GM23338 (cell line): Measurements from ENCODE around the gene CLCN4. TPM values are rescaled to one million over a fixed set of nuclear protein-coding genes. Genes with fewer than 3 reads are reported as not detected.

Experiments
- ATAC-seq: fragments of 200-7000 bp; cut with Tn5 transposase; 3 replicates; pipeline ENCODE4 v1.9.1; 2020
- DNase-seq: peaks from one replicate; pipeline ENCODE4 v3.0.0-alpha.2; 2015; ENCODE audit warnings: low spot score
- H2AFZ ChIP-seq: fragments of 200-600 bp; sonication (generic); 2 replicates; pipeline ENCODE4 v1.8.0; 2016; ENCODE audit warnings: antibody characterized with exemption, mild to moderate bottlenecking, moderate library complexity
- H3F3A ChIP-seq: fragments of 200-600 bp; sonication (generic); replicated peaks from 2 replicates; pipeline ENCODE4 v1.8.0; 2017; ENCODE audit warnings: antibody characterized with exemption, mixed run types, low read depth
- H3K27ac ChIP-seq: fragments of 200-600 bp; sonication (generic); 2 replicates; pipeline ENCODE4 v1.6.1; 2016; ENCODE audit warnings: low read depth
- H3K27me3 ChIP-seq: fragments of 200-600 bp; sonication (generic); 2 replicates; pipeline ENCODE4 v1.8.0; 2016; ENCODE audit warnings: mild to moderate bottlenecking, mixed run types, moderate library complexity; ENCODE audit not compliant: insufficient read depth
- H3K36me3 ChIP-seq: fragments of 200-600 bp; sonication (generic); 2 replicates; pipeline ENCODE4 v1.8.0; 2016; ENCODE audit warnings: mild to moderate bottlenecking; ENCODE audit not compliant: insufficient read depth
- H3K4me1 ChIP-seq: fragments of 200-600 bp; sonication (generic); 2 replicates; pipeline ENCODE4 v1.8.0; 2016; ENCODE audit warnings: mild to moderate bottlenecking, moderate library complexity; ENCODE audit not compliant: insufficient read depth
- H3K4me2 ChIP-seq: fragments of 200-600 bp; sonication (generic); 2 replicates; pipeline ENCODE4 v1.7.1; 2017; ENCODE audit warnings: mixed run types
- H3K4me3 ChIP-seq: fragments of 200-600 bp; sonication (generic); 2 replicates; pipeline ENCODE4 v1.6.1; 2016; ENCODE audit warnings: mixed run types
- H3K79me2 ChIP-seq: fragments of 200-600 bp; sonication (generic); replicated peaks from 2 replicates; pipeline ENCODE4 v1.8.0; 2017; ENCODE audit warnings: mild to moderate bottlenecking; ENCODE audit not compliant: insufficient read depth
- H3K9me2 ChIP-seq: fragments of 200-600 bp; sonication (generic); 2 replicates; pipeline ENCODE4 v1.8.0; 2017; ENCODE audit not compliant: insufficient read depth
- H4K20me1 ChIP-seq: fragments of 200-600 bp; sonication (generic); replicated peaks from 2 replicates; pipeline ENCODE4 v1.8.0; 2017; ENCODE audit warnings: mild to moderate bottlenecking; ENCODE audit not compliant: insufficient read depth
- H3K27ac Mint-ChIP-seq: 2 replicates; pipeline ENCODE4 v1.8.0; 2020; ENCODE audit warnings: inconsistent platforms, mild to moderate bottlenecking, moderate library complexity, mixed read lengths
- H3K27me3 Mint-ChIP-seq: 3 replicates; pipeline ENCODE4 v1.8.0; 2022; ENCODE audit warnings: low read depth, mild to moderate bottlenecking, moderate library complexity, mixed read lengths, inconsistent platforms; ENCODE audit not compliant: insufficient read depth, poor library complexity
- H3K36me3 Mint-ChIP-seq: 3 replicates; pipeline ENCODE4 v1.8.0; 2021; ENCODE audit warnings: low read depth, mild to moderate bottlenecking, inconsistent platforms, moderate library complexity, mixed read lengths
- H3K4me1 Mint-ChIP-seq: 3 replicates; pipeline ENCODE4 v1.8.0; 2020; ENCODE audit warnings: mild to moderate bottlenecking, inconsistent platforms, mixed read lengths
- H3K4me3 Mint-ChIP-seq: 3 replicates; pipeline ENCODE4 v1.8.0; 2021; ENCODE audit warnings: moderate library complexity, mild to moderate bottlenecking, inconsistent platforms, mixed read lengths
- H3K9me3 Mint-ChIP-seq: 3 replicates; pipeline ENCODE4 v1.8.0; 2020; ENCODE audit warnings: moderate library complexity, mild to moderate bottlenecking, inconsistent platforms, mixed read lengths
- CREB1 ChIP-seq: fragments of 250-450 bp; sonication (Bioruptor Pico); IDR thresholded peaks from 2 replicates; pipeline ENCODE4 v1.5.0; 2020; ENCODE audit warnings: low read depth, mild to moderate bottlenecking, moderate library complexity
- EZH2 ChIP-seq: fragments of 200-600 bp; sonication (generic); IDR thresholded peaks from one replicate; pipeline ENCODE4 v1.8.0; 2017; ENCODE audit warnings: antibody characterized with exemption, mild to moderate bottlenecking, low read depth; ENCODE audit not compliant: unreplicated experiment
- NANOG ChIP-seq: IDR thresholded peaks from 2 replicates; pipeline ENCODE4 v1.6.1; 2016; ENCODE audit warnings: antibody characterized with exemption, borderline replicate concordance
- POLR2AphosphoS5 ChIP-seq: IDR thresholded peaks from 2 replicates; pipeline ENCODE4 v1.6.1; 2016; ENCODE audit warnings: antibody characterized with exemption, low read depth
- REST ChIP-seq: IDR thresholded peaks from one replicate; pipeline ENCODE4 v1.6.1; 2018; ENCODE audit warnings: antibody characterized with exemption; ENCODE audit not compliant: unreplicated experiment
- STAT1 ChIP-seq: IDR thresholded peaks from one replicate; pipeline ENCODE4 v1.6.1; 2016; ENCODE audit warnings: antibody characterized with exemption; ENCODE audit not compliant: unreplicated experiment
- ZNF114 ChIP-seq: fragments of 250-450 bp; sonication (Bioruptor Pico); IDR thresholded peaks from 2 replicates; pipeline ENCODE4 v1.5.0; 2020; ENCODE audit warnings: mild to moderate bottlenecking, moderate library complexity
- polyA plus RNA-seq: library from polyadenylated mRNA; unstranded; fragments of >200 nt; fragmentation: Nextera tagmentation; extraction: Ambion mirVana; gene quantifications from 2 replicates; pipeline ENCODE4 v1.2.1, GENCODE V29; 2016
- total RNA-seq: library from RNA; depleted of rRNA; stranded (reverse); fragments of >200 nt; shearing (Covaris generic); gene quantifications from 2 replicates; pipeline ENCODE4 v1.2.3, GENCODE V29; 2014
- TF ChIP-seq, protein P1 (sequence below): IDR thresholded peaks from 2 replicates; pipeline ENCODE4 v1.6.1; 2016; ENCODE audit warnings: antibody characterized with exemption
- TF ChIP-seq, protein P2 (sequence below): fragments of 250-450 bp; sonication (Bioruptor Pico); IDR thresholded peaks from 2 replicates; pipeline ENCODE4 v1.5.0; 2020; ENCODE audit warnings: mild to moderate bottlenecking, moderate library complexity

Gene CLCN4
- total and polyA plus RNA-seq, 2 experiments from 2014 or later: 1.2 to 4.9 TPM

DNA sequence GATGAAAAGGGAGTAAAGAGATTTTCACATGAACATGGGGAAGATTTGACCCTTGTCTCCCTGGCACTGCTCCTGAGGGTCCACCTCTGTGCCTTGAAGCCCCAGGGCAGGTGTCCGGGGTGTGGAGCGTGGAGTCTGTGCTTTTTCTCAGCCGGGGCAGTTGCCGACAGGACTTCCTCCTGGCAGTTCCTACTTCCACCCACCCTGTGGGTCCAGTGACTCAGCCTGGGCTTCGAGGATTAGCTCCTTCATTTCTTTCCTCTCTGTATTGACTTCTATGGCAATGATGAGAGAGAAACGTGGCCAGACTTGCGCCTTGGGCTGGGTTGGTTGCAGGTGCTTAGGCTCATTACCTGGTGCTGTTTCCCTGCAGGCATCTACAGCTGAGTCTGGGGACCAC is 35.9 kb upstream of the CLCN4 start:
- Histone ChIP-seq H3K79me2 (no peaks in the 10 kb centered on the region), H3K36me3 (peaks cover 4% of the 10 kb centered on the region; the same call in 1 of the 2 replicates), H2AFZ (no peak overlapping the region), H4K20me1 (no peaks in the 10 kb centered on the region), H3K27ac (no peak overlapping the region), H3K27me3 (no peaks in the 10 kb centered on the region), H3F3A (no peaks in the 10 kb centered on the region), H3K4me2 (no peak overlapping the region), H3K4me1 (no peaks in the 10 kb centered on the region), H3K4me3 (no peak overlapping the region), H3K9me2 (no peaks in the 10 kb centered on the region)
- H3K27ac Mint-ChIP-seq: no peak overlapping the region
- H3K4me3 Mint-ChIP-seq: no peak overlapping the region
- DNase-seq (no peak), ATAC-seq (no peak)
- peaks cover 6% of the 10 kb centered on the region for H3K27me3 Mint-ChIP-seq
- TF ChIP-seq CREB1 (CRISPR knock-in tag) (no peak), REST (no peak), ZNF114 (CRISPR knock-in tag) (no peak), EZH2 (no peak), NANOG (no peak), POLR2AphosphoS5 (no peak)
- TF ChIP-seq, protein P1, sequence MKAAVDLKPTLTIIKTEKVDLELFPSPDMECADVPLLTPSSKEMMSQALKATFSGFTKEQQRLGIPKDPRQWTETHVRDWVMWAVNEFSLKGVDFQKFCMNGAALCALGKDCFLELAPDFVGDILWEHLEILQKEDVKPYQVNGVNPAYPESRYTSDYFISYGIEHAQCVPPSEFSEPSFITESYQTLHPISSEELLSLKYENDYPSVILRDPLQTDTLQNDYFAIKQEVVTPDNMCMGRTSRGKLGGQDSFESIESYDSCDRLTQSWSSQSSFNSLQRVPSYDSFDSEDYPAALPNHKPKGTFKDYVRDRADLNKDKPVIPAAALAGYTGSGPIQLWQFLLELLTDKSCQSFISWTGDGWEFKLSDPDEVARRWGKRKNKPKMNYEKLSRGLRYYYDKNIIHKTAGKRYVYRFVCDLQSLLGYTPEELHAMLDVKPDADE: no peak
- H3K36me3 Mint-ChIP-seq: peaks cover 77% of the 10 kb centered on the region
- H3K4me1 Mint-ChIP-seq: no peaks in the 10 kb centered on the region
- H3K9me3 Mint-ChIP-seq: peaks cover 45% of the 10 kb centered on the region

GRCh38 chrX:10121787-10122186 is 35.0 kb upstream of the CLCN4 start:
- no peak for ATAC-seq
- Histone ChIP-seq H3K27me3 (no peaks in the 10 kb centered on the region), H2AFZ (no peak overlapping the region), H3K27ac (no peak overlapping the region), H3K79me2 (no peaks in the 10 kb centered on the region), H3K4me1 (no peaks in the 10 kb centered on the region), H3K4me3 (no peak overlapping the region), H4K20me1 (no peaks in the 10 kb centered on the region), H3K4me2 (no peak overlapping the region), H3F3A (no peaks in the 10 kb centered on the region), H3K36me3 (0 out of 2 replicates have a peak, but pooled peaks cover 4% of the 10 kb centered on the region), H3K9me2 (no peaks in the 10 kb centered on the region)
- Mint-ChIP-seq H3K4me3 (no peak overlapping the region), H3K27me3 (peaks cover 12% of the 10 kb centered on the region), H3K27ac (no peak overlapping the region), H3K9me3 (peaks cover 41% of the 10 kb centered on the region), H3K4me1 (0 out of 3 replicates have a peak, but pooled peaks cover 2% of the 10 kb centered on the region), H3K36me3 (peaks cover 78% of the 10 kb centered on the region)
- DNase-seq: no peak
- TF ChIP-seq, protein P2, sequence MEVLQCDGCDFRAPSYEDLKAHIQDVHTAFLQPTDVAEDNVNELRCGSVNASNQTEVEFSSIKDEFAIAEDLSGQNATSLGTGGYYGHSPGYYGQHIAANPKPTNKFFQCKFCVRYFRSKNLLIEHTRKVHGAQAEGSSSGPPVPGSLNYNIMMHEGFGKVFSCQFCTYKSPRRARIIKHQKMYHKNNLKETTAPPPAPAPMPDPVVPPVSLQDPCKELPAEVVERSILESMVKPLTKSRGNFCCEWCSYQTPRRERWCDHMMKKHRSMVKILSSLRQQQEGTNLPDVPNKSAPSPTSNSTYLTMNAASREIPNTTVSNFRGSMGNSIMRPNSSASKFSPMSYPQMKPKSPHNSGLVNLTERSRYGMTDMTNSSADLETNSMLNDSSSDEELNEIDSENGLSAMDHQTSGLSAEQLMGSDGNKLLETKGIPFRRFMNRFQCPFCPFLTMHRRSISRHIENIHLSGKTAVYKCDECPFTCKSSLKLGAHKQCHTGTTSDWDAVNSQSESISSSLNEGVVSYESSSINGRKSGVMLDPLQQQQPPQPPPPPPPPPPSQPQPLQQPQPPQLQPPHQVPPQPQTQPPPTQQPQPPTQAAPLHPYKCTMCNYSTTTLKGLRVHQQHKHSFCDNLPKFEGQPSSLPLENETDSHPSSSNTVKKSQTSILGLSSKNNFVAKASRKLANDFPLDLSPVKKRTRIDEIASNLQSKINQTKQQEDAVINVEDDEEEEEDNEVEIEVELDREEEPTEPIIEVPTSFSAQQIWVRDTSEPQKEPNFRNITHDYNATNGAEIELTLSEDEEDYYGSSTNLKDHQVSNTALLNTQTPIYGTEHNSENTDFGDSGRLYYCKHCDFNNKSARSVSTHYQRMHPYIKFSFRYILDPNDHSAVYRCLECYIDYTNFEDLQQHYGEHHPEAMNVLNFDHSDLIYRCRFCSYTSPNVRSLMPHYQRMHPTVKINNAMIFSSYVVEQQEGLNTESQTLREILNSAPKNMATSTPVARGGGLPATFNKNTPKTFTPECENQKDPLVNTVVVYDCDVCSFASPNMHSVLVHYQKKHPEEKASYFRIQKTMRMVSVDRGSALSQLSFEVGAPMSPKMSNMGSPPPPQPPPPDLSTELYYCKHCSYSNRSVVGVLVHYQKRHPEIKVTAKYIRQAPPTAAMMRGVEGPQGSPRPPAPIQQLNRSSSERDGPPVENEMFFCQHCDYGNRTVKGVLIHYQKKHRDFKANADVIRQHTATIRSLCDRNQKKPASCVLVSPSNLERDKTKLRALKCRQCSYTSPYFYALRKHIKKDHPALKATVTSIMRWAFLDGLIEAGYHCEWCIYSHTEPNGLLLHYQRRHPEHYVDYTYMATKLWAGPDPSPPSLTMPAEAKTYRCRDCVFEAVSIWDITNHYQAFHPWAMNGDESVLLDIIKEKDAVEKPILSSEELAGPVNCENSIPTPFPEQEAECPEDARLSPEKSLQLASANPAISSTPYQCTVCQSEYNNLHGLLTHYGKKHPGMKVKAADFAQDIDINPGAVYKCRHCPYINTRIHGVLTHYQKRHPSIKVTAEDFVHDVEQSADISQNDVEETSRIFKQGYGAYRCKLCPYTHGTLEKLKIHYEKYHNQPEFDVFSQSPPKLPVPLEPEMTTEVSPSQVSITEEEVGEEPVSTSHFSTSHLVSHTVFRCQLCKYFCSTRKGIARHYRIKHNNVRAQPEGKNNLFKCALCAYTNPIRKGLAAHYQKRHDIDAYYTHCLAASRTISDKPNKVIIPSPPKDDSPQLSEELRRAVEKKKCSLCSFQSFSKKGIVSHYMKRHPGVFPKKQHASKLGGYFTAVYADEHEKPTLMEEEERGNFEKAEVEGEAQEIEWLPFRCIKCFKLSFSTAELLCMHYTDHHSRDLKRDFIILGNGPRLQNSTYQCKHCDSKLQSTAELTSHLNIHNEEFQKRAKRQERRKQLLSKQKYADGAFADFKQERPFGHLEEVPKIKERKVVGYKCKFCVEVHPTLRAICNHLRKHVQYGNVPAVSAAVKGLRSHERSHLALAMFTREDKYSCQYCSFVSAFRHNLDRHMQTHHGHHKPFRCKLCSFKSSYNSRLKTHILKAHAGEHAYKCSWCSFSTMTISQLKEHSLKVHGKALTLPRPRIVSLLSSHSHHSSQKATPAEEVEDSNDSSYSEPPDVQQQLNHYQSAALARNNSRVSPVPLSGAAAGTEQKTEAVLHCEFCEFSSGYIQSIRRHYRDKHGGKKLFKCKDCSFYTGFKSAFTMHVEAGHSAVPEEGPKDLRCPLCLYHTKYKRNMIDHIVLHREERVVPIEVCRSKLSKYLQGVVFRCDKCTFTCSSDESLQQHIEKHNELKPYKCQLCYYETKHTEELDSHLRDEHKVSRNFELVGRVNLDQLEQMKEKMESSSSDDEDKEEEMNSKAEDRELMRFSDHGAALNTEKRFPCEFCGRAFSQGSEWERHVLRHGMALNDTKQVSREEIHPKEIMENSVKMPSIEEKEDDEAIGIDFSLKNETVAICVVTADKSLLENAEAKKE (CRISPR knock-in tag): no peak
- TF ChIP-seq STAT1: no peak
- no peak for TF ChIP-seq CREB1 (CRISPR knock-in tag)
